Measurements from ENCODE around the gene KCNT1. TPM values are rescaled to one million over a fixed set of nuclear protein-coding genes. Genes with fewer than 3 reads are reported as not detected.

Gene KCNT1
- total RNA-seq, 1 experiment from 2014 or later, result not detected

- DNase-seq (ENCODE audit: low read depth, low spot score), result no peak
- in situ Hi-C loops (cut with HindIII; ENCODE audit: low pct_unique_long_range_greater_than_20kb, low sequenced_read_pairs), result no loop called here
Observed at GRCh38 chr9:135813671-135814290, 111.8 kb downstream of the KCNT1 start.

- no peak for DNase-seq (ENCODE audit: low read depth, low spot score)
- in situ Hi-C loops (cut with HindIII; ENCODE audit: low pct_unique_long_range_greater_than_20kb, low sequenced_read_pairs), result no loop called here
Observed at GRCh38 chr9:135814421-135815095, 112.6 kb downstream of the KCNT1 start.

- in situ Hi-C loops (cut with HindIII; ENCODE audit: low pct_unique_long_range_greater_than_20kb, low sequenced_read_pairs), result no loop called here
- DNase-seq (ENCODE audit: low read depth, low spot score), result no peak
Observed at GRCh38 chr9:135815413-135815812, 113.4 kb downstream of the KCNT1 start.

GRCh38 chr9:135815830-135816650 is 114.1 kb downstream of the KCNT1 start:
- in situ Hi-C loops (cut with HindIII; ENCODE audit: low pct_unique_long_range_greater_than_20kb, low sequenced_read_pairs), result no loop called here
- no peak for DNase-seq (ENCODE audit: low read depth, low spot score)

- no peak for DNase-seq (ENCODE audit: low read depth, low spot score)
- in situ Hi-C loops (cut with HindIII; ENCODE audit: low pct_unique_long_range_greater_than_20kb, low sequenced_read_pairs), result no loop called here
Observed at GRCh38 chr9:135816651-135816970, 114.6 kb downstream of the KCNT1 start.

- in situ Hi-C loops (cut with HindIII; ENCODE audit: low pct_unique_long_range_greater_than_20kb, low sequenced_read_pairs), result no loop called here
Observed at GRCh38 chr9:135817951-135818717, 116.1 kb downstream of the KCNT1 start.

GRCh38 chr9:135818718-135819475 is 116.9 kb downstream of the KCNT1 start:
- in situ Hi-C loops (cut with HindIII; ENCODE audit: low pct_unique_long_range_greater_than_20kb, low sequenced_read_pairs), result no loop called here
- no peak for DNase-seq (ENCODE audit: low read depth, low spot score)

More at GRCh38 chr9:135817951-135818717, 116.1 kb downstream of the KCNT1 start:
- no peak for DNase-seq (ENCODE audit: low read depth, low spot score)

GRCh38 chr9:135819905-135820304 is 117.9 kb downstream of the KCNT1 start:
- DNase-seq (ENCODE audit: low read depth, low spot score), result no peak
- in situ Hi-C loops (cut with HindIII; ENCODE audit: low pct_unique_long_range_greater_than_20kb, low sequenced_read_pairs), result no loop called here

- in situ Hi-C loops (cut with HindIII; ENCODE audit: low pct_unique_long_range_greater_than_20kb, low sequenced_read_pairs), result no loop called here
- no peak for DNase-seq (ENCODE audit: low read depth, low spot score)
Observed at GRCh38 chr9:135820661-135821060, 118.7 kb downstream of the KCNT1 start.

GRCh38 chr9:135821116-135821515 is 119.1 kb downstream of the KCNT1 start:
- no peak for DNase-seq (ENCODE audit: low read depth, low spot score)
- in situ Hi-C loops (cut with HindIII; ENCODE audit: low pct_unique_long_range_greater_than_20kb, low sequenced_read_pairs), result no loop called here

- DNase-seq (ENCODE audit: low read depth, low spot score), result no peak
- in situ Hi-C loops (cut with HindIII; ENCODE audit: low pct_unique_long_range_greater_than_20kb, low sequenced_read_pairs), result no loop called here
Observed at GRCh38 chr9:135821733-135822373, 119.9 kb downstream of the KCNT1 start.

- in situ Hi-C loops (cut with HindIII; ENCODE audit: low pct_unique_long_range_greater_than_20kb, low sequenced_read_pairs), result no loop called here
- no peak for DNase-seq (ENCODE audit: low read depth, low spot score)
Observed at GRCh38 chr9:135822374-135822755, 120.4 kb downstream of the KCNT1 start.

GRCh38 chr9:135823036-135823435 is 121.1 kb downstream of the KCNT1 start:
- no peak for DNase-seq (ENCODE audit: low read depth, low spot score)
- in situ Hi-C loops (cut with HindIII; ENCODE audit: low pct_unique_long_range_greater_than_20kb, low sequenced_read_pairs), result no loop called here

- in situ Hi-C loops (cut with HindIII; ENCODE audit: low pct_unique_long_range_greater_than_20kb, low sequenced_read_pairs), result no loop called here
- no peak for DNase-seq (ENCODE audit: low read depth, low spot score)
Observed at GRCh38 chr9:135825435-135826187, 123.6 kb downstream of the KCNT1 start.

- in situ Hi-C loops (cut with HindIII; ENCODE audit: low pct_unique_long_range_greater_than_20kb, low sequenced_read_pairs), result no loop called here
- DNase-seq (ENCODE audit: low read depth, low spot score), result no peak
Observed at GRCh38 chr9:135826188-135826545, 124.2 kb downstream of the KCNT1 start.

- DNase-seq (ENCODE audit: low read depth, low spot score), result no peak
- in situ Hi-C loops (cut with HindIII; ENCODE audit: low pct_unique_long_range_greater_than_20kb, low sequenced_read_pairs), result no loop called here
Observed at GRCh38 chr9:135827301-135827700, 125.3 kb downstream of the KCNT1 start.

Measured in SK-MEL-5 (cell line).